Effector memory CD8-positive, alpha-beta T cell (primary cell): ENCODE measurements around the gene ZNF488.
A peak's percentile ranks its signal among the peaks of the same experiment; 100 is the strongest.
"Not testable (repeated sequence)": the region's sequence is repeated elsewhere in the genome, so short reads cannot be mapped to it uniquely, and the experiment has no call there.

ENCODE experiments used
- ATAC-seq: fragments of 150-1000 bp; cut with Tn5 transposase; replicated peaks from 2 replicates; pipeline ENCODE4 v1.10.0; 2021; ENCODE audit warnings: mild to moderate bottlenecking, moderate library complexity
- DNase-seq, 3 experiments: peaks; one replicate each; pipeline ENCODE4 v3.0.0; 2021
- H3K27ac Mint-ChIP-seq, 2 donors: one replicate each; pipeline ENCODE4 v1.8.0; 2022; ENCODE audit warnings: mild to moderate bottlenecking in 2 of 2, mixed read lengths in 2 of 2, moderate library complexity in 2 of 2
- H3K27me3 Mint-ChIP-seq, 2 donors: one replicate each; pipeline ENCODE4 v1.8.0; 2022; ENCODE audit warnings: mixed read lengths in 2 of 2
- H3K36me3 Mint-ChIP-seq: one replicate; pipeline ENCODE4 v1.8.0; 2022; ENCODE audit warnings: mild to moderate bottlenecking, moderate library complexity, mixed read lengths; ENCODE audit not compliant: insufficient read depth
- H3K4me1 Mint-ChIP-seq, 2 donors: one replicate each; pipeline ENCODE4 v1.8.0; 2022; ENCODE audit warnings: low read depth in 2 of 2, mixed read lengths in 2 of 2
- H3K4me3 Mint-ChIP-seq, 2 donors: one replicate each; pipeline ENCODE4 v1.8.0; 2022; ENCODE audit warnings: mild to moderate bottlenecking in 2 of 2, mixed read lengths in 2 of 2, moderate library complexity in 2 of 2
- H3K9me3 Mint-ChIP-seq, 2 donors: one replicate each; pipeline ENCODE4 v1.8.0; 2022; ENCODE audit warnings: mixed read lengths in 2 of 2
- total RNA-seq, 9 experiments: gene quantifications; one replicate each; lab custom pipeline; 2026; lab: John Stamatoyannopoulos, UW

The ZNF488 gene
- 0 to 0.18 (median 0) reads per million in 9 experiments for total RNA-seq

- ATAC-seq = peak; percentile 83
- H3K4me1 Mint-ChIP-seq = peaks cover 11% of the 10 kb centered on the region in 2 donors
- H3K27ac Mint-ChIP-seq = peak within 1 kb of the TSS in 1 of 2 donors; percentile 47
- peak; percentile 21 to 43 (median 40) for DNase-seq
- no peaks in the 10 kb centered on the region for H3K36me3 Mint-ChIP-seq
- peaks cover 57 to 78% of the 10 kb centered on the region in 2 donors for H3K27me3 Mint-ChIP-seq
- H3K9me3 Mint-ChIP-seq = no peaks in the 10 kb centered on the region
- peak within 1 kb of the TSS; percentile 84 to 90 for H3K4me3 Mint-ChIP-seq
Observed at GRCh38 chr10:47384148-47384921, at the start of gene ZNF488. TSS of gene ZNF488 (minus strand) at chr10:47384293. CDS start at chr10:47368829, 15,464 bp downstream.

GRCh38 chr10:47425813-47426419, 41.8 kb upstream of the ZNF488 start:
- Mint-ChIP-seq H3K4me3 (no peak overlapping the region), H3K27ac (no peak overlapping the region), H3K27me3 (peaks cover 4 to 8% of the 10 kb centered on the region in 2 donors), H3K36me3 (peaks cover 3% of the 10 kb centered on the region), H3K4me1 (no peaks in the 10 kb centered on the region), H3K9me3 (no peaks in the 10 kb centered on the region)
- no peak for ATAC-seq
- no peak for DNase-seq

- H3K27me3 Mint-ChIP-seq = no peaks in the 10 kb centered on the region
- peaks cover 3% of the 10 kb centered on the region for H3K36me3 Mint-ChIP-seq
- no peaks in the 10 kb centered on the region for H3K4me1 Mint-ChIP-seq
- no peak overlapping the region for H3K4me3 Mint-ChIP-seq
- no peaks in the 10 kb centered on the region for H3K9me3 Mint-ChIP-seq
- DNase-seq (no peak), ATAC-seq (no peak)
- H3K27ac Mint-ChIP-seq = no peak overlapping the region
Observed at GRCh38 chr10:47424231-47424630, 40.1 kb upstream of the ZNF488 start.

- H3K27me3 Mint-ChIP-seq = peaks cover 0 to 5% of the 10 kb centered on the region in 2 donors
- no peaks in the 10 kb centered on the region for H3K9me3 Mint-ChIP-seq
- no peaks in the 10 kb centered on the region for H3K4me1 Mint-ChIP-seq
- no peak overlapping the region for H3K4me3 Mint-ChIP-seq
- H3K27ac Mint-ChIP-seq = no peak overlapping the region
- DNase-seq (no peak), ATAC-seq (no peak)
- H3K36me3 Mint-ChIP-seq = peaks cover 1% of the 10 kb centered on the region
Observed at GRCh38 chr10:47423476-47423875, 39.4 kb upstream of the ZNF488 start.

GRCh38 chr10:47421057-47421952, 37.2 kb upstream of the ZNF488 start:
- Mint-ChIP-seq H3K27ac (no peak overlapping the region), H3K4me1 (no peaks in the 10 kb centered on the region), H3K27me3 (peaks cover 0 to 5% of the 10 kb centered on the region in 2 donors), H3K4me3 (no peak overlapping the region), H3K36me3 (no peaks in the 10 kb centered on the region), H3K9me3 (no peaks in the 10 kb centered on the region)
- ATAC-seq (no peak), DNase-seq (no peak)

- no peaks in the 10 kb centered on the region for H3K9me3 Mint-ChIP-seq
- no peak for ATAC-seq
- H3K4me1 Mint-ChIP-seq = no peaks in the 10 kb centered on the region
- H3K27ac Mint-ChIP-seq = no peak overlapping the region
- no peak overlapping the region for H3K4me3 Mint-ChIP-seq
- peaks cover 0 to 5% of the 10 kb centered on the region in 2 donors for H3K27me3 Mint-ChIP-seq
- H3K36me3 Mint-ChIP-seq = no peaks in the 10 kb centered on the region
- no peak for DNase-seq
Observed at GRCh38 chr10:47420305-47421056, 36.4 kb upstream of the ZNF488 start.

GRCh38 chr10:47419421-47419820, 35.3 kb upstream of the ZNF488 start:
- Mint-ChIP-seq H3K27me3 (peaks cover 0 to 5% of the 10 kb centered on the region in 2 donors), H3K27ac (no peak overlapping the region), H3K4me3 (no peak overlapping the region), H3K9me3 (no peaks in the 10 kb centered on the region), H3K4me1 (no peaks in the 10 kb centered on the region), H3K36me3 (no peaks in the 10 kb centered on the region)
- ATAC-seq (no peak), DNase-seq (no peak)

GRCh38 chr10:47418966-47419365, 34.9 kb upstream of the ZNF488 start:
- no peak overlapping the region for H3K27ac Mint-ChIP-seq
- no peaks in the 10 kb centered on the region for H3K9me3 Mint-ChIP-seq
- no peaks in the 10 kb centered on the region for H3K36me3 Mint-ChIP-seq
- H3K4me3 Mint-ChIP-seq = no peak overlapping the region
- ATAC-seq (no peak), DNase-seq (no peak)
- peaks cover 0 to 5% of the 10 kb centered on the region in 2 donors for H3K27me3 Mint-ChIP-seq
- no peaks in the 10 kb centered on the region for H3K4me1 Mint-ChIP-seq

- H3K27me3 Mint-ChIP-seq = peaks cover 0 to 5% of the 10 kb centered on the region in 2 donors
- ATAC-seq (no peak), DNase-seq (no peak)
- no peaks in the 10 kb centered on the region for H3K4me1 Mint-ChIP-seq
- H3K9me3 Mint-ChIP-seq = no peaks in the 10 kb centered on the region
- H3K36me3 Mint-ChIP-seq = no peaks in the 10 kb centered on the region
- no peak overlapping the region for H3K27ac Mint-ChIP-seq
- no peak overlapping the region for H3K4me3 Mint-ChIP-seq
Observed at GRCh38 chr10:47418321-47418720, 34.2 kb upstream of the ZNF488 start.

GRCh38 chr10:47416305-47417218, 32.5 kb upstream of the ZNF488 start:
- not testable (repeated sequence) for H3K4me1 Mint-ChIP-seq, H3K27ac Mint-ChIP-seq, H3K36me3 Mint-ChIP-seq, DNase-seq, ATAC-seq, H3K9me3 Mint-ChIP-seq, H3K4me3 Mint-ChIP-seq, H3K27me3 Mint-ChIP-seq

- Mint-ChIP-seq H3K4me1 (no peaks in the 10 kb centered on the region), H3K36me3 (no peaks in the 10 kb centered on the region), H3K27me3 (peaks cover 0 to 5% of the 10 kb centered on the region in 2 donors), H3K27ac (no peak overlapping the region), H3K4me3 (no peak overlapping the region), H3K9me3 (no peaks in the 10 kb centered on the region)
- ATAC-seq (no peak), DNase-seq (no peak)
Observed at GRCh38 chr10:47415520-47416304, 31.6 kb upstream of the ZNF488 start.
